AG09319 (cell line): ENCODE measurements around the gene LTBP2.

Experiments
- DNase-seq: peaks from one replicate; pipeline ENCODE4 v3.0.0-alpha.2; 2010; ENCODE audit warnings: low read depth; ENCODE audit errors: extremely low read depth
- CTCF ChIP-seq: IDR thresholded peaks from 2 replicates; pipeline ENCODE4 v1.5.1; 2011; ENCODE audit warnings: low read depth, mild to moderate bottlenecking, inconsistent platforms, low read length, moderate library complexity

LTBP2 gene

DNA sequence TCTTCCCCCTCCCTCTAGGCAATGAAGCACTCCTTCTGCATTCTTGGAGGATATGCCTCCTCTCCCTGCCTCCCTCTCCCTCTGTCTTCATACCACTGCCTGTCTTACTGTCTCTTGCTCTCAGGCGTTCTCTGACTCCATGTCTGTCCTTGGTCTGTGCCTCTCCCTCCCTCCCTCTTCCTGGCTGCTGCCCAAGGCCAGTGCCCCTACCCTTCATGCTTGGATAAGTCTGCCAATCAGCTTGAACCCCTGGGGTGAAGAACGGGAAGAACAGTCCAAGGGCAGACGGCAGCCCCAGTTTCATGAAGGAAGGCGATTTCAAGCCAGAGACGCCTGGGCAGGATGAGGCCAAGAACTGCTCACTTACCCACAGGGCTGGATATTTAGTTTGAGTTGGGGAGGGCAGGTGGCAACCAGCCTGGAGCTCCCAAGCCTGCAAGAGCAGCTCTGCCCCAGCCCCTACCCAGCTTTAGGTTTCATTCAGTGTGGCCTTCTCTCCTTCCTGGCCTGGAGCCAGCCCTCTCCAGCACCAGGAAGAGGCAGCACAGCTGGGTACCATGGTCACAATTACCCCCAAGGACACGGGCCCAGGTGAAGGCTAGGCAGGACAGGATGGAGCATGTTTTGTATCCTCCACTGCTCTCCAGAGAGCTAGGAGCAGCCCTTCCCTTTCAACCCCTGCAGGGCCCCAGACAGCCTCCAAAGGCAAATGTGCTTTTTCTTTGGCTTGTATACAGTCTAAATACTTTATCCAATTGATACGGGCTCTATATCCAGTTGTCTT is 35.8 kb upstream of the LTBP2 start:
- DNase-seq, result no peak
- no peak for TF ChIP-seq CTCF

DNA sequence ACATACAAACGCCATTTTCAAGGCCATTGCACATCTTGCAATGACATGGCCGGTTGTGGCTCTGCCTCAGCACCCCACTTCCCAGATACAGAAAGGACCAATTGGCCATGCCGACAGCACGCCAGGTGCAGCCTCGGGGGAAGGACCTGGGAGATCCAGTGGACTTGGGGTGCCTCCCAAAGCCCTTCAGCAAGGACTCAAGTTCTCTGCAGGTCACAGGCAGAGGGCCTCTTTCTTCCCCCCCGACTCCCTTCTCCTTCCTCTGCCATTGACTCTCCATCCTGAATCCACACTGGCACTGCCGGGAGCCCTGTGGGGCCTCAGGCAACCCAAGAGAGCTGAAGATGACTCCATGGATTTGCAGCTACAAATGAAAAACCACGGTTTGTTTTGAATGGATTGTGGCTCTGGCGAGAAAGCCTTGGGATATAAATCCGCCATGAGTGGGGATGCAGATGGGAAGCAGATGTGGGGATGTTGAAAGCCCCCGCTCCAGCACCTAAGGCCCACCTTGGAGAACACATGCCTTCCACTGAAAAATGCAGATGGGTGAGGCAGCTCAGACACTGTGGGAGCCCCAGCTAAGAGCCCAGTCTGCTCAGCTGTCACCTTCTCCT is 35.1 kb upstream of the LTBP2 start:
- TF ChIP-seq CTCF, result no peak
- DNase-seq, result no peak

- DNase-seq, result no peak
- no peak for TF ChIP-seq CTCF
These were observed 33.9 kb upstream of the LTBP2 start for GRCh38 chr14:74645756-74646470.

GRCh38 chr14:74645244-74645643 is 33.2 kb upstream of the LTBP2 start:
- DNase-seq, result no peak
- no peak for TF ChIP-seq CTCF

DNA sequence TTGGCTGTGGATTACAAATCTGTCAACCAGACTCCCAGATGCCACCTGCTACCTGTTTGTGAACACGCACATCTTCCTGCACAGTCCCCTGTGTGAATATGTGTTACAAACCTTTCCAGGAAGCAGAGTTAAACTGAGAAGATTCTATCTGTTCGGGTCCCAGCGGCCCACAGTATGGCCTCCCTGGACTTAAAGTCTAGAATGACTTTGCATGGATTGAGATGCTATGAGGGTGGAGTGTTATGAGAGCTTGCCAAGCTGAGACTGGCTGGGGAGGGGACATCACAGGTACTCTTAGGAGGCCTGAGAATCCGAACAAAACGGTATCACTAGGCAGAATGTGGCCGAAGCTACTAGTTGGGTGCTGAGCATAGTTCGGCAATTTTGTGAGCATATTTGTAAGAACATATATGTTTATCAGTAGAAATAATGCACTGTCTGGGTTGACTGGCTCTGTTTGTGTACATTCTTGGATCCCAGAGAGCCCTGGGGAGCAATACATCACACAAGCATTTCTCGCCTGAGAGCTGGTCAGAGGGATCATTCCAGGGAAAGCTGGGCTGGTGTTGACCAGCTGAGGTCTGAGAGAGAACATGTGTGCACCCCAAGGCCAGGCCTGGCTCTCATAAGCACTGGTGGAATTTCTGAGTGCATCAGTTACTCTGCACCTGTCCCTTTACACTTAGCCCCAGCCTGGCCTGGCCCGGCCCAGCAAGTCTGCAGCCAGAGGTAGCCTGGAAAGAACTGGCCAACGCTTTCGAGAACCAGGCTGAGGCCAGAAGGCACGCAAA is 29.8 kb upstream of the LTBP2 start:
- DNase-seq, result no peak
- TF ChIP-seq CTCF, result no peak

DNA sequence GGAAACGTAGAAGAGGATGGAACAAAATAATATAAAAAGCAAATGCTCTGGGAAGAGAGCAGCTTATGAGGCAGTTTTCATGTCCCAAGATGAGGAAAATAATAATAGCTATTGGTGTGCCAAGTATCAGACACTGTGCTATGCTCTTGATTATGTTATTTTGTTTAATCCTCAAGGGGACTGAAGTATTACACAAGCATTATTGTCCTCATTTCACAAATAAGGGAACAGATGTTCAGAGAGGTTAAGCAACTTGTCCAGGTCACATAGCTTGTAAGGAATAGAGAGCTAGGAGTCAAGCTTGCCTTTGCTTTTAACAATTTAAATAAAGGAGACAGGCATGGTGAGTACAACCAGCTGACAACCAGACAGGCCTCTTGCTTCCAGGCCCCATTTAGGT is 26.9 kb upstream of the LTBP2 start:
- TF ChIP-seq CTCF, result no peak
- DNase-seq, result no peak
